OCI-LY7 (cell line): ENCODE measurements around the gene SUPT4H1.

Experiments used
- CTCF ChIP-seq: fragments of 200-600 bp; sonication (generic); conservative IDR thresholded peaks from 2 replicates; pipeline ENCODE4 v1.5.1; 2014; ENCODE audit warnings: mild to moderate bottlenecking, antibody characterized with exemption, low read length, moderate library complexity, mixed read lengths
- EZH2phosphoT487 ChIP-seq: fragments of 200-600 bp; sonication (generic); IDR thresholded peaks from 2 replicates; pipeline ENCODE4 v1.6.1; 2018; ENCODE audit warnings: low read depth, borderline replicate concordance, mild to moderate bottlenecking, mixed run types, antibody characterized with exemption, low read length, moderate library complexity, mixed read lengths

- TF ChIP-seq CTCF, result no peak
- TF ChIP-seq EZH2phosphoT487, result no peak
Observed at GRCh38 chr17:58382108-58382871, 30.3 kb upstream of the SUPT4H1 start.
